WERI-Rb-1 (cell line): Measurements from ENCODE around the gene STEAP1B.
"Not testable (repeated sequence)": the region's sequence is repeated elsewhere in the genome, so short reads cannot be mapped to it uniquely, and the experiment has no call there.

Source experiments
- DNase-seq: peaks from one replicate; pipeline ENCODE4 v3.0.0-alpha.2; 2020
- H3K27ac ChIP-seq: fragments of 250-450 bp; sonication (Bioruptor Pico); 2 replicates; pipeline ENCODE4 v1.5.1; 2020; ENCODE audit warnings: mild to moderate bottlenecking, moderate library complexity
- H3K27me3 ChIP-seq: fragments of 250-450 bp; sonication (Bioruptor Pico); 2 replicates; pipeline ENCODE4 v1.5.1; 2021; ENCODE audit warnings: mild to moderate bottlenecking, low read depth, moderate library complexity; ENCODE audit not compliant: insufficient read depth, severe bottlenecking
- H3K36me3 ChIP-seq: fragments of 250-450 bp; sonication (Bioruptor Pico); 2 replicates; pipeline ENCODE4 v1.5.1; 2020; ENCODE audit warnings: mild to moderate bottlenecking, moderate library complexity
- H3K4me3 ChIP-seq: 2 replicates; pipeline ENCODE4 v1.5.1; 2011; ENCODE audit warnings: low read depth, mild to moderate bottlenecking, control low read depth, low read length
- H3K9me3 ChIP-seq: fragments of 250-450 bp; sonication (Bioruptor Pico); 2 replicates; pipeline ENCODE4 v1.5.1; 2021; ENCODE audit warnings: mild to moderate bottlenecking, moderate library complexity; ENCODE audit not compliant: severe bottlenecking
- CTCF ChIP-seq: IDR thresholded peaks from 2 replicates; pipeline ENCODE4 v1.5.1; 2011; ENCODE audit warnings: low read depth, mild to moderate bottlenecking, control low read depth, inconsistent platforms, low read length

Gene STEAP1B

GRCh38 chr7:22499888-22500689, at the start of gene STEAP1B:
TSS of gene STEAP1B (minus strand) at chr7:22500188. CDS start at chr7:22494855, 5,333 bp downstream.
- H3K27ac ChIP-seq, H3K9me3 ChIP-seq, H3K36me3 ChIP-seq, H3K27me3 ChIP-seq: not testable (repeated sequence)
- peak; percentile 83 for TF ChIP-seq CTCF
- peak within 1 kb of the TSS; percentile 36 for H3K4me3 ChIP-seq
- DNase-seq = peak; percentile 83

- H3K4me3 ChIP-seq = peak overlapping the region; percentile 67
- no peak for DNase-seq
- no peaks in the 10 kb centered on the region for H3K27me3 ChIP-seq
Observed at GRCh38 chr7:22549051-22549450, 49.1 kb upstream of the STEAP1B start.

GRCh38 chr7:22548313-22548712, 48.3 kb upstream of the STEAP1B start:
- H3K36me3 ChIP-seq = no peaks in the 10 kb centered on the region
- no peak for DNase-seq
- no peaks in the 10 kb centered on the region for H3K9me3 ChIP-seq
- H3K27ac ChIP-seq = no peak overlapping the region
- no peak overlapping the region for H3K4me3 ChIP-seq
- no peaks in the 10 kb centered on the region for H3K27me3 ChIP-seq
- TF ChIP-seq CTCF = no peak

More at GRCh38 chr7:22549051-22549450, 49.1 kb upstream of the STEAP1B start:
- Histone ChIP-seq H3K9me3 (no peaks in the 10 kb centered on the region), H3K36me3 (no peaks in the 10 kb centered on the region), H3K27ac (no peak overlapping the region)
- no peak for TF ChIP-seq CTCF

- DNase-seq = no peak
- no peaks in the 10 kb centered on the region for H3K27me3 ChIP-seq
Observed at GRCh38 chr7:22546769-22547168, 46.8 kb upstream of the STEAP1B start.

GRCh38 chr7:22545529-22545928, 45.5 kb upstream of the STEAP1B start:
- no peak overlapping the region for H3K27ac ChIP-seq
- H3K9me3 ChIP-seq = no peaks in the 10 kb centered on the region
- H3K4me3 ChIP-seq = no peak overlapping the region
- TF ChIP-seq CTCF = no peak
- no peak for DNase-seq
- H3K36me3 ChIP-seq = no peaks in the 10 kb centered on the region
- no peaks in the 10 kb centered on the region for H3K27me3 ChIP-seq

More at GRCh38 chr7:22546769-22547168, 46.8 kb upstream of the STEAP1B start:
- Histone ChIP-seq H3K4me3 (no peak overlapping the region), H3K9me3 (no peaks in the 10 kb centered on the region), H3K27ac (no peak overlapping the region), H3K36me3 (no peaks in the 10 kb centered on the region)
- no peak for TF ChIP-seq CTCF
